ENCODE measurements around the gene MMP2. TPM values are rescaled to one million over a fixed set of nuclear protein-coding genes. Genes with fewer than 3 reads are reported as not detected.

MMP2 gene
- total RNA-seq, 1 experiment from 2014 or later = 1.5 TPM

DNA sequence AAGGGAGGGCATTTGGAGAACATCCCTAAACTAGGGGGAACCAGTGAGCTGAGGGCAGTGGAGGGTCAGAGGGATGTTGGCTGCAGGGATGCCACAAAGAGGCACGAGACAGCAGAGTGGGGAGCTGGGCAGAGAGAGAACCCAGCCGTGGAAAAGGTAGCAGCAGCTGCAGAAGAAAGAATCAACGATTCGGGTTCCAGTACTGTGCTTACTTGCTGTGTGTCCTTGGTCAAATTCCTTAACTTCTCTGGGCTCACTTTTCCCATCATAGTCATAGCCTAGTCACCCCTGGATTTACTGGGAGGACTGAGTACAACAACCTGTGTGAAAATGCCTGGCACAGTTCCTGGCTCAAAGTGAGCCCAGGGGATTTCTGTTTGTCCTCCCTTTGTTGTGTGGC lies 12.8 kb upstream of the MMP2 start:
- CTCF ChIA-PET = interaction anchor here (2.2 to 3.4 kb wide), 2 partner anchors 74 to 238 kb away, joined by 20 to 135 read pairs; no protein-coding TSS in a partner anchor
- no peak for DNase-seq (ENCODE audit: low read depth, low spot score)
- no peak overlapping the region for H3K4me3 ChIP-seq (replicated peaks in 1 of 2; ENCODE audit: low read depth in 1 of 2, low read length in 2 of 2)
- intact Hi-C loops (cut with micrococcal nuclease) = loop anchor here (5.0 to 10.0 kb wide), 3 partner anchors 41 to 1911 kb away; partner anchors contain the start of gene LPCAT2
- peaks cover 6 to 11% of the 10 kb centered on the region in 2 experiments for H3K4me1 ChIP-seq (ENCODE audit: control insufficient read depth in 1 of 2, insufficient read depth in 2 of 2, low read length in 2 of 2)
- no peaks in the 10 kb centered on the region for H3K79me2 ChIP-seq (ENCODE audit: insufficient read depth, low read length)
- no peak for ATAC-seq
- H3K36me3 ChIP-seq (ENCODE audit: control insufficient read depth in 1 of 2, insufficient read depth in 2 of 2, low read length in 2 of 2) = no peaks in the 10 kb centered on the region
- H4K20me1 ChIP-seq (ENCODE audit: insufficient read depth) = no peaks in the 10 kb centered on the region
- no peak overlapping the region for H2AFZ ChIP-seq (ENCODE audit: low read depth, low read length, poor library complexity, severe bottlenecking)
- POLR2A ChIA-PET = no interaction called here
- H3K9me3 ChIP-seq (ENCODE audit: control insufficient read depth in 1 of 2, insufficient read depth in 1 of 2, low read depth in 1 of 2, low read length in 2 of 2) = no peaks in the 10 kb centered on the region
- no peaks in the 10 kb centered on the region for H3K9me2 ChIP-seq (ENCODE audit: insufficient read depth)
- TF ChIP-seq ZNF274 (IDR thresholded peaks at IDR 0.05; ENCODE audit: low read depth, low read length) (no peak), YY1 (IDR thresholded peaks at IDR 0.05; ENCODE audit: extremely low read depth, insufficient replicate concordance, low read depth, low read length) (no peak), TCF7L2 (IDR thresholded peaks at IDR 0.05; ENCODE audit: borderline replicate concordance, extremely low read depth, insufficient read depth, insufficient read length) (no peak), EZH2 (IDR thresholded peaks at IDR 0.05) (no peak), SRF (IDR thresholded peaks at IDR 0.05; ENCODE audit: low read depth) (no peak), EGR1 (IDR thresholded peaks at IDR 0.05; ENCODE audit: low read depth) (no peak), POLR2A (IDR thresholded peaks at IDR 0.05; ENCODE audit: borderline replicate concordance, extremely low read depth, insufficient read depth, insufficient read length) (no peak), FOSL1 (IDR thresholded peaks at IDR 0.05; ENCODE audit: low read depth) (no peak), CBX3 (IDR thresholded peaks at IDR 0.05; ENCODE audit: low read depth) (no peak), SP1 (IDR thresholded peaks at IDR 0.05; ENCODE audit: low read depth) (no peak), RAD21 (IDR thresholded peaks at IDR 0.05; ENCODE audit: low read depth) (no peak)
- TF ChIP-seq, protein P1, sequence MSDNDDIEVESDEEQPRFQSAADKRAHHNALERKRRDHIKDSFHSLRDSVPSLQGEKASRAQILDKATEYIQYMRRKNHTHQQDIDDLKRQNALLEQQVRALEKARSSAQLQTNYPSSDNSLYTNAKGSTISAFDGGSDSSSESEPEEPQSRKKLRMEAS (IDR thresholded peaks at IDR 0.05) = no peak
- TF ChIP-seq, protein P2, sequence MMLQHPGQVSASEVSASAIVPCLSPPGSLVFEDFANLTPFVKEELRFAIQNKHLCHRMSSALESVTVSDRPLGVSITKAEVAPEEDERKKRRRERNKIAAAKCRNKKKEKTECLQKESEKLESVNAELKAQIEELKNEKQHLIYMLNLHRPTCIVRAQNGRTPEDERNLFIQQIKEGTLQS (IDR thresholded peaks at IDR 0.05) = no peak
- TF ChIP-seq, protein P3, sequence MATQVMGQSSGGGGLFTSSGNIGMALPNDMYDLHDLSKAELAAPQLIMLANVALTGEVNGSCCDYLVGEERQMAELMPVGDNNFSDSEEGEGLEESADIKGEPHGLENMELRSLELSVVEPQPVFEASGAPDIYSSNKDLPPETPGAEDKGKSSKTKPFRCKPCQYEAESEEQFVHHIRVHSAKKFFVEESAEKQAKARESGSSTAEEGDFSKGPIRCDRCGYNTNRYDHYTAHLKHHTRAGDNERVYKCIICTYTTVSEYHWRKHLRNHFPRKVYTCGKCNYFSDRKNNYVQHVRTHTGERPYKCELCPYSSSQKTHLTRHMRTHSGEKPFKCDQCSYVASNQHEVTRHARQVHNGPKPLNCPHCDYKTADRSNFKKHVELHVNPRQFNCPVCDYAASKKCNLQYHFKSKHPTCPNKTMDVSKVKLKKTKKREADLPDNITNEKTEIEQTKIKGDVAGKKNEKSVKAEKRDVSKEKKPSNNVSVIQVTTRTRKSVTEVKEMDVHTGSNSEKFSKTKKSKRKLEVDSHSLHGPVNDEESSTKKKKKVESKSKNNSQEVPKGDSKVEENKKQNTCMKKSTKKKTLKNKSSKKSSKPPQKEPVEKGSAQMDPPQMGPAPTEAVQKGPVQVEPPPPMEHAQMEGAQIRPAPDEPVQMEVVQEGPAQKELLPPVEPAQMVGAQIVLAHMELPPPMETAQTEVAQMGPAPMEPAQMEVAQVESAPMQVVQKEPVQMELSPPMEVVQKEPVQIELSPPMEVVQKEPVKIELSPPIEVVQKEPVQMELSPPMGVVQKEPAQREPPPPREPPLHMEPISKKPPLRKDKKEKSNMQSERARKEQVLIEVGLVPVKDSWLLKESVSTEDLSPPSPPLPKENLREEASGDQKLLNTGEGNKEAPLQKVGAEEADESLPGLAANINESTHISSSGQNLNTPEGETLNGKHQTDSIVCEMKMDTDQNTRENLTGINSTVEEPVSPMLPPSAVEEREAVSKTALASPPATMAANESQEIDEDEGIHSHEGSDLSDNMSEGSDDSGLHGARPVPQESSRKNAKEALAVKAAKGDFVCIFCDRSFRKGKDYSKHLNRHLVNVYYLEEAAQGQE (IDR thresholded peaks at IDR 0.05; ENCODE audit: low read depth) = no peak
- no peak overlapping the region for H3K9ac ChIP-seq (ENCODE audit: low read length)
- no peak overlapping the region for H3K4me2 ChIP-seq (ENCODE audit: low read length)
- H3K27me3 ChIP-seq (ENCODE audit: insufficient read depth, low read length) = no peaks in the 10 kb centered on the region
- no peak overlapping the region for H3K27ac ChIP-seq (ENCODE audit: low read depth, low read length)
- no TSS peak for BruUV-seq (replicated peaks)
- RAD21 ChIA-PET (ENCODE audit: low non-redundant PET in 1 of 2, low total read pairs in 2 of 2, uncharacterized antibody in 2 of 2, unreplicated experiment in 2 of 2) = interaction anchor here in 1 of 2 experiments (2.3 kb wide), 1 partner anchor 235 kb away, joined by 15 read pairs; no protein-coding TSS in a partner anchor
